Measurements from ENCODE around the gene LIMCH1.

Gene LIMCH1

GRCh38 chr4:41524425-41524824, 13.5 kb upstream of the LIMCH1 start:
- Histone ChIP-seq H3K4me1 (no peaks in the 10 kb centered on the region), H3K27ac (no peak overlapping the region)
- intact Hi-C loops (cut with DNase I; ENCODE audit: low total_unique reads): no loop called here

GRCh38 chr4:41525129-41525528, 12.8 kb upstream of the LIMCH1 start:
- intact Hi-C loops (cut with DNase I; ENCODE audit: low total_unique reads): no loop called here
- H3K9me3 ChIP-seq: no peaks in the 10 kb centered on the region
- no peaks in the 10 kb centered on the region for H3K4me1 ChIP-seq
- no peak for DNase-seq
- H3K36me3 ChIP-seq: no peaks in the 10 kb centered on the region
- H3K27me3 ChIP-seq: no peaks in the 10 kb centered on the region
- H3K4me3 ChIP-seq: no peak overlapping the region
- no peak overlapping the region for H3K27ac ChIP-seq
- TF ChIP-seq CTCF (IDR thresholded peaks at IDR 0.05): no peak

More at GRCh38 chr4:41524425-41524824, 13.5 kb upstream of the LIMCH1 start:
- no peaks in the 10 kb centered on the region for H3K27me3 ChIP-seq
- no peaks in the 10 kb centered on the region for H3K36me3 ChIP-seq
- DNase-seq: no peak
- TF ChIP-seq CTCF (IDR thresholded peaks at IDR 0.05): no peak
- H3K9me3 ChIP-seq: no peaks in the 10 kb centered on the region
- no peak overlapping the region for H3K4me3 ChIP-seq

GRCh38 chr4:41526628-41527027, 11.3 kb upstream of the LIMCH1 start:
- no peak for TF ChIP-seq CTCF (IDR thresholded peaks at IDR 0.05)
- H3K27ac ChIP-seq: no peak overlapping the region
- H3K9me3 ChIP-seq: no peaks in the 10 kb centered on the region
- H3K36me3 ChIP-seq: no peaks in the 10 kb centered on the region
- H3K27me3 ChIP-seq: no peaks in the 10 kb centered on the region
- H3K4me1 ChIP-seq: peaks cover 0 to 1% (median 0%) of the 10 kb centered on the region in 4 donors
- intact Hi-C loops (cut with DNase I; ENCODE audit: low total_unique reads): no loop called here
- H3K4me3 ChIP-seq: no peak overlapping the region
- DNase-seq: no peak

- no peak overlapping the region for H3K27ac ChIP-seq
- no peaks in the 10 kb centered on the region for H3K36me3 ChIP-seq
- intact Hi-C loops (cut with DNase I; ENCODE audit: low total_unique reads): no loop called here
- no peak for DNase-seq
- H3K4me3 ChIP-seq: no peak overlapping the region
- TF ChIP-seq CTCF (IDR thresholded peaks at IDR 0.05): no peak
- no peaks in the 10 kb centered on the region for H3K27me3 ChIP-seq
- H3K9me3 ChIP-seq: no peaks in the 10 kb centered on the region
- H3K4me1 ChIP-seq: peaks cover 0 to 16% (median 5%) of the 10 kb centered on the region in 4 donors
Observed at GRCh38 chr4:41528512-41529205, 9.3 kb upstream of the LIMCH1 start.

- H3K27me3 ChIP-seq: no peaks in the 10 kb centered on the region
- H3K4me1 ChIP-seq: peaks cover 0 to 28% (median 8%) of the 10 kb centered on the region in 4 donors
- no peaks in the 10 kb centered on the region for H3K36me3 ChIP-seq
- no peak overlapping the region for H3K4me3 ChIP-seq
- no peak for DNase-seq
- no peak overlapping the region for H3K27ac ChIP-seq
- no peak for TF ChIP-seq CTCF (IDR thresholded peaks at IDR 0.05)
- intact Hi-C loops (cut with DNase I; ENCODE audit: low total_unique reads): no loop called here
- H3K9me3 ChIP-seq: no peaks in the 10 kb centered on the region
Observed at GRCh38 chr4:41530741-41531140, 7.2 kb upstream of the LIMCH1 start.

Measured in tibial artery (tissue), 4 donors.